ENCODE results near the gene TRAP1.

Gene TRAP1

DNA sequence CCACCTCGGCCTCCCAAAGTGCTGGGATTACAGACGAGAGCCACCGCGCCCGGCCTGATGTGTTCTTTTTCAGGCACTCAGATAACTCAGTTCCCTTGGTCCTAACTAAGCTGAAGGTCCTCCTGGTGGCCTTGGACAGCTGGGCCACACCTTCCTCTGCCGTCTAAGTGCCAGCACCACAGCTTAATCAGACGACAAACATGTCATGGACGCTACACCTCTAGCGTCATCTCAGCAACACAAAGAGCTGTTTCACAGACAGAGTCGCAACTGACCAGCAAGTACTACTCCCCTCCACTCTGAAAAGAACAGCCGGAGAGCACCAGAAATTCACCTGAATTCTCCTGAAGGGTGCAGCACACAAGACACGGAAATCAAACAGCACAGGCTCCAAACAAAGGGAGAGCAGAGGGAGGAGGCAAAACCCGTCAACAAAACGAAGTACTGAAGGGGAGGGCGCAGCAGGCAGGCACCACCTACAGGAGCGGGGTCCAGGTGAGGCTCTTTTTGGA, 4.4 kb downstream of the TRAP1 start:
- peaks cover 36% of the 10 kb centered on the region for H3K36me3 ChIP-seq (replicated peaks; ENCODE audit: low read depth, low read length)
- H3K9ac ChIP-seq (ENCODE audit: low read length), result no peak overlapping the region

DNA sequence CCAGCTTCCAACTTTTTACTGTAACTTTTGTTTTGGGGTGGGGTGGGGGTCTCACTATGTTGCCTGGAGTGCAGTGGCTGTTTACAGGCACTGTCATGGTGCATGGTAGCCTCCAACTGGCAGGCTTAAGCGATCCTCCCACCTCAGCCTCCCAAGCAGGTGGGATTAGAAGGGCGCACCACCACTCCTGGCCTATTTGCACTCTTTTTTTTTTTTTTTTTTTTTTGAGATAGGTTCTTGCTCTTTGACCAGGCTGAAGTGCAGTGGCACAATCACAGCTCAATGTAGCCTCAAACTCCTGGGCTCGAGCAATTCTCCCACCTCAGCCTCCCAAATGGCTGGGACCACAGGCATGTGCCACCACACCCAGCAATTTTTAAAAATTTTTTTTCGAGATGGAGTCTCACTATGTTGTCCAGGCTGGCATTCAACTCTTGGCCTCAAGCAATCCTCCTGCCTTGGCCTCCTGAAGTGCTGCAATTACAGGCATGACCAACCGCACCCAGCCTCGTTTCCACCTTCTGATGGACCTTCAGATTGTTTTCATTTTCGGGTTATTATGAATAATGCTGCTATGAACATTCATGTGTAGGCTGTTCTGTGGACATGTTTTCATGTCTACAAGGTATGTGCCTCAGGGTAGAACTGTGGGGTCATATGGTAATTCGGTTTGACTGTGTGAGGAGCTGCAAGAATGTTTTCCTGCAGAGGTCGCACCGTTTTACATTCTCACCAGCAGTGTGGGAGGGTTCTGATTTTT, 10.9 kb downstream of the TRAP1 start:
- peaks cover 93% of the 10 kb centered on the region for H3K79me2 ChIP-seq (ENCODE audit: low read length)
- H3K4me2 ChIP-seq (ENCODE audit: low read length), result no peak overlapping the region
- no peak overlapping the region for H3K9ac ChIP-seq (ENCODE audit: low read length)
- no peak overlapping the region for H3K27ac ChIP-seq (ENCODE audit: low read length)
- no peaks in the 10 kb centered on the region for H3K9me3 ChIP-seq (ENCODE audit: insufficient read depth, low read length)
- peaks cover 18% of the 10 kb centered on the region for H3K36me3 ChIP-seq (replicated peaks; ENCODE audit: low read depth, low read length)
- H3K4me1 ChIP-seq (ENCODE audit: low read length), result no peaks in the 10 kb centered on the region
- peaks cover 11% of the 10 kb centered on the region for H4K20me1 ChIP-seq (ENCODE audit: insufficient read depth, low read length)
- no peaks in the 10 kb centered on the region for H3K27me3 ChIP-seq (ENCODE audit: low read depth, low read length)
- no peak overlapping the region for H2AFZ ChIP-seq (ENCODE audit: low read depth, low read length)
- H3K4me3 ChIP-seq (ENCODE audit: low read length), result no peak overlapping the region
- TF ChIP-seq, protein P1, sequence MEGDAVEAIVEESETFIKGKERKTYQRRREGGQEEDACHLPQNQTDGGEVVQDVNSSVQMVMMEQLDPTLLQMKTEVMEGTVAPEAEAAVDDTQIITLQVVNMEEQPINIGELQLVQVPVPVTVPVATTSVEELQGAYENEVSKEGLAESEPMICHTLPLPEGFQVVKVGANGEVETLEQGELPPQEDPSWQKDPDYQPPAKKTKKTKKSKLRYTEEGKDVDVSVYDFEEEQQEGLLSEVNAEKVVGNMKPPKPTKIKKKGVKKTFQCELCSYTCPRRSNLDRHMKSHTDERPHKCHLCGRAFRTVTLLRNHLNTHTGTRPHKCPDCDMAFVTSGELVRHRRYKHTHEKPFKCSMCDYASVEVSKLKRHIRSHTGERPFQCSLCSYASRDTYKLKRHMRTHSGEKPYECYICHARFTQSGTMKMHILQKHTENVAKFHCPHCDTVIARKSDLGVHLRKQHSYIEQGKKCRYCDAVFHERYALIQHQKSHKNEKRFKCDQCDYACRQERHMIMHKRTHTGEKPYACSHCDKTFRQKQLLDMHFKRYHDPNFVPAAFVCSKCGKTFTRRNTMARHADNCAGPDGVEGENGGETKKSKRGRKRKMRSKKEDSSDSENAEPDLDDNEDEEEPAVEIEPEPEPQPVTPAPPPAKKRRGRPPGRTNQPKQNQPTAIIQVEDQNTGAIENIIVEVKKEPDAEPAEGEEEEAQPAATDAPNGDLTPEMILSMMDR (IDR thresholded peaks at IDR 0.05; ENCODE audit: low read depth, low read length), result no peak
- no peak for TF ChIP-seq EZH2phosphoT487 (IDR thresholded peaks at IDR 0.05; ENCODE audit: low read depth)

More for the DNA sequence above, 4.4 kb downstream of the TRAP1 start:
- H3K4me2 ChIP-seq (ENCODE audit: low read length), result no peak overlapping the region
- H4K20me1 ChIP-seq (ENCODE audit: insufficient read depth, low read length), result peaks cover 30% of the 10 kb centered on the region
- H3K27me3 ChIP-seq (ENCODE audit: low read depth, low read length), result no peaks in the 10 kb centered on the region
- TF ChIP-seq EZH2phosphoT487 (IDR thresholded peaks at IDR 0.05; ENCODE audit: low read depth), result no peak
- TF ChIP-seq, protein P1 (IDR thresholded peaks at IDR 0.05; ENCODE audit: low read depth, low read length), result no peak
- no peak overlapping the region for H3K27ac ChIP-seq (ENCODE audit: low read length)
- peaks cover 98% of the 10 kb centered on the region for H3K79me2 ChIP-seq (ENCODE audit: low read length)
- H3K9me3 ChIP-seq (ENCODE audit: insufficient read depth, low read length), result no peaks in the 10 kb centered on the region
- H2AFZ ChIP-seq (ENCODE audit: low read depth, low read length), result no peak overlapping the region
- H3K4me3 ChIP-seq (ENCODE audit: low read length), result no peak overlapping the region
- peaks cover 6% of the 10 kb centered on the region for H3K4me1 ChIP-seq (ENCODE audit: low read length)

DNA sequence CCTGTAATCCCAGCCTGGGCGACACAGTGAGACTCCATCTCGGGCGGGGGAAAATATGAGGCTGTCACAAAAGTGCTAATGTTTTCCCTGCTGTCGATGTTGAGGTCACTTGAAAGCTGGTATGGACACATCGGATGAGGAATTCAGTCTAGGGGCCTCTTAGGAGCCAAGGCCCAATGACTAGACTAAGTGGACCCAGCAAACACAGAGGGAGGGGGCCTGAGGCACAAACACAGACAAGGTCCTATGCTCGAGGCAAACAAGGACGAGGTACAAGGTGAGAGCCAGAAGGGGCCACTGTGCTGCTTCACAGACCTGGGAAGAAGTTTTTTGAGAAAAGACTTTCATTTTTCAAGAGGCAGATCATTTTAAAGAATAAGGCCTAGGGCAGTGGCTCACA, 15.2 kb downstream of the TRAP1 start:
- Histone ChIP-seq H2AFZ (ENCODE audit: low read depth, low read length) (no peak overlapping the region), H3K9me3 (ENCODE audit: insufficient read depth, low read length) (no peaks in the 10 kb centered on the region), H3K79me2 (ENCODE audit: low read length) (peaks cover 90% of the 10 kb centered on the region), H3K4me3 (ENCODE audit: low read length) (no peak overlapping the region), H3K4me2 (ENCODE audit: low read length) (no peak overlapping the region), H4K20me1 (ENCODE audit: insufficient read depth, low read length) (no peaks in the 10 kb centered on the region), H3K9ac (ENCODE audit: low read length) (no peak overlapping the region), H3K27ac (ENCODE audit: low read length) (no peak overlapping the region), H3K27me3 (ENCODE audit: low read depth, low read length) (no peaks in the 10 kb centered on the region), H3K4me1 (ENCODE audit: low read length) (no peaks in the 10 kb centered on the region), H3K36me3 (replicated peaks; ENCODE audit: low read depth, low read length) (peaks cover 11% of the 10 kb centered on the region)
- TF ChIP-seq EZH2phosphoT487 (IDR thresholded peaks at IDR 0.05; ENCODE audit: low read depth), result no peak
- TF ChIP-seq, protein P1 (IDR thresholded peaks at IDR 0.05; ENCODE audit: low read depth, low read length), result no peak

DNA sequence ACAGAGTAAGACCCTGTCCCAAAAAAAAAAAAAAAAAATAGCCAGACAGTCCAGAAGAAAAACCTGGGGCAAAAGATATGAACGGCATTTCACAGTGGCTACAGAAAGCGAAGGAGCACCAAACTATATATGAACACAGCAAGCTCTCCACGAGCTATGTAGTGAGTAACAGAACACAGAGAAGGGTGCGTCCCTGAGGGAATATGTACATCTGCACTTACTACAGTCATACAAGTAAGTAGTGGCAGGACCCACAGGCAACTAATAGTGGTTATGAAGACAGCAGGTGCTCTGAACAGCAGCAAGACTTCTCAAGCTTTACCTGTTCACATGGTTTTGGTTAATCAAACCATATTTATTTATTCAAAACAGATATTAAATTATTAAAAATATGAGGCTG, 15.8 kb downstream of the TRAP1 start:
- no peak overlapping the region for H2AFZ ChIP-seq (ENCODE audit: low read depth, low read length)
- H3K27me3 ChIP-seq (ENCODE audit: low read depth, low read length), result no peaks in the 10 kb centered on the region
- no peaks in the 10 kb centered on the region for H3K9me3 ChIP-seq (ENCODE audit: insufficient read depth, low read length)
- no peaks in the 10 kb centered on the region for H4K20me1 ChIP-seq (ENCODE audit: insufficient read depth, low read length)
- H3K4me3 ChIP-seq (ENCODE audit: low read length), result no peak overlapping the region
- H3K27ac ChIP-seq (ENCODE audit: low read length), result no peak overlapping the region
- peaks cover 11% of the 10 kb centered on the region for H3K36me3 ChIP-seq (replicated peaks; ENCODE audit: low read depth, low read length)
- H3K4me1 ChIP-seq (ENCODE audit: low read length), result peaks cover under 1% of the 10 kb centered on the region
- no peak overlapping the region for H3K9ac ChIP-seq (ENCODE audit: low read length)
- TF ChIP-seq, protein P1 (IDR thresholded peaks at IDR 0.05; ENCODE audit: low read depth, low read length), result no peak
- TF ChIP-seq EZH2phosphoT487 (IDR thresholded peaks at IDR 0.05; ENCODE audit: low read depth), result no peak
- peaks cover 91% of the 10 kb centered on the region for H3K79me2 ChIP-seq (ENCODE audit: low read length)
- H3K4me2 ChIP-seq (ENCODE audit: low read length), result no peak overlapping the region
